ENCODE measurements around the gene DMTF1.
"Not testable (repeated sequence)": the region's sequence is repeated elsewhere in the genome, so short reads cannot be mapped to it uniquely, and the experiment has no call there.

Gene DMTF1

GRCh38 chr7:87234949-87235348, 82.7 kb downstream of the DMTF1 start:
- in situ Hi-C loops (cut with MboI; ENCODE audit: low sequenced_read_pairs, unreplicated experiment): no loop called here
- DNase-seq (ENCODE audit: low spot score): no peak
- no peak for TF ChIP-seq CTCF (IDR thresholded peaks at IDR 0.05; ENCODE audit: borderline replicate concordance, control extremely low read depth, extremely low read depth, insufficient read depth, missing control alignments)

GRCh38 chr7:87238464-87239051, 86.3 kb downstream of the DMTF1 start:
- in situ Hi-C loops (cut with MboI; ENCODE audit: low sequenced_read_pairs, unreplicated experiment); DNase-seq (ENCODE audit: low spot score): not testable (repeated sequence)

- in situ Hi-C loops (cut with MboI; ENCODE audit: low sequenced_read_pairs, unreplicated experiment); DNase-seq (ENCODE audit: low spot score): not testable (repeated sequence)
These were observed 93.4 kb downstream of the DMTF1 start for GRCh38 chr7:87245671-87246070.

Data from GM13976 (cell line).